ENCODE results near the gene GP9.

The GP9 gene

GRCh38 chr3:129028866-129029265 lies 31.7 kb upstream of the GP9 start:
- DNase-seq (ENCODE audit: low read depth), result no peak

DNA sequence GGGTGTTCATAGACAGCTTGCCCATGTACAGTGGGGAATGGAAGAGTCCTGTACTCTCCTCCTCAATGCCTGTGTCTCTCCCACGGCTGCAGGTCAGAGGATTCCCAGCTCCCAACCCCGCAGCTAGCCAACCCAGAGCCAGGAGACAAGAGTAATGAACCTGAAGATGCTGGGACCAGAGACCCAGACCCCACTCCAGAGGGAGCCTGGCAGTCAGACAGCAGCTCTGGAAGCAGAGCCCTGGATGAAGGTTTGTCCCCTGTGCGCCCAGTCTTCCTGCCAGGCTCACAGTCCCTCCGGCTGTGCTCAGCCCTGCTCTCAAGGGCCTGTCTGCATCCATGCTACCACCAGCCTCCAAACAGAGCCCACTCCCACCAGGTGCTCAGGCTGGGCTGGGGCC lies 30.0 kb upstream of the GP9 start:
- DNase-seq (ENCODE audit: low read depth), result no peak

DNA sequence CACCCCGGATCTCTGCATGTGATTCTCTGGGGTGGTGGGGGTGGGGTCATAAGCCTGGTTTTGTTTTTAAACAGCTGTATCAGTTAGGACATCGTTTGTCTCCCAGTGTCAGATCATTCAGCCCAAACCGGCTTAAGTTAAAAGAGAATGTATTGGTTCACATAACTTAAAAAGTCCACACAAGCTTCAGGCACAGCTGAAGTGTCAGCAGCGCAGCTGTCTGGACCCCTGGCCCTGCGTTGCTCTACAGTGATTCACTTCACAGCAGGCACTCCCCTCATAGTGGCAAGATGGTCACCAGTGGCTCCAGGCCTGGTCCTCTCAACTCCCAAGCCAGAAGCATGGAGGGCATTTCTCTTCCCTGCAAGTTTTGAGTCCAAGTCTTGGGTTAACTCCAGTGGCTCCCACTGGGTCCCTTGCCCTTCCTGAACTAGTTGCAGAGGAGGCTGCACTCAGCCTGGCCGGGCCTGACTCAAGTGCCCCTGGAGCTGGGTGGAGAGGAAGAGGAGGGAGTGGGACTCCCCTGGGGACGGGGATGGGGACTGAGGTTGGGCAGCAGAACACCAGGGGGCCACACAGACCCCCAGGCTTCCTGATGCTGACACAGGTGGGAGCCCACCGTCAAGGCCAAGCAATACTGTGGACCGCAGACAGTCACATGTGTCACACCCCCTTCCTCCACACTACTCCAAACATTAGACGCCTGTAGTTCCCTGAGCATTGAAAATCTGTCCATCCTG lies 28.9 kb upstream of the GP9 start:
- no peak for DNase-seq (ENCODE audit: low read depth)

- DNase-seq (ENCODE audit: low read depth), result no peak
These were observed 27.9 kb upstream of the GP9 start for GRCh38 chr3:129032716-129033115.

DNA sequence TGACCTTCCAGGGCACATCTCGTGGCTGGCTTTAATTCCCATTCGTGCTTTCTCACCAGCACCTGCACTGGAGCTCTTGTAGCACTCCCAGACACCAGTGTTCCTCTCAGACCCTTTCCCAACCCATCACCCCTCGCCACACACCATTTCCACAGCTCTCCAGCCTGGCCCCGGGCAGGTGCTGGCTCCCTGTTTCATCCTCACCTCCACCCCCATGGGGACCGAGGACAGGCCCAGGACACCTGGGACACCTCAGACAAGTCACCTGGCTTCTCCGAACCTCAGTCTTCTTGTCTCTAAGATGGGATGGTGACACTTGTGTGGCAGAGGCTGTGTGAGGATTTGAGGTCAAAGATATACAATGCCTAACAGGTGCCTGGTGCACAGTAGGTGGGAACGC lies 27.4 kb upstream of the GP9 start:
- DNase-seq (ENCODE audit: low read depth), result no peak

GRCh38 chr3:129033633-129034321 lies 26.8 kb upstream of the GP9 start:
- DNase-seq (ENCODE audit: low read depth), result no peak

DNA sequence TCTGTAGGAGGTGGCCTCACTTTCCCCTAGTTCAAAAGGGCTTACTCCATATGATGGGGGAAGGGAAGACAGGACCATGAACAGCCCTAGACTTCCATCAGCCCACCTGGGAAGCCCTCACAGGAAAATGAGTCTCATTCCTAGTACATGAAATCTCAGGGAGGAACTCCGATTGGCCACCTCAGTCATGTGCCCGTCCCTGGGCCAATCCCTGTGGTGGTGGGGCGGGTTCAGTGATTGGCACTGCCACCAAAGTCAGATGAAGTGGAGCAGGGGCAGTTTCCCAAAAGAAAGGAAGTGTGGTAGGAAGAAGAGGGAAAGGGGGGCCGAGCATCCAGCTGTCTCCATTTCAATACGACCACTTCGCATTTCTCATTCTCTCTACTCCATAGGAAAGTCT lies 25.9 kb upstream of the GP9 start:
- no peak for DNase-seq (ENCODE audit: low read depth)

- no peak for DNase-seq (ENCODE audit: low read depth)
These were observed 25.0 kb upstream of the GP9 start for GRCh38 chr3:129035360-129036221.

DNA sequence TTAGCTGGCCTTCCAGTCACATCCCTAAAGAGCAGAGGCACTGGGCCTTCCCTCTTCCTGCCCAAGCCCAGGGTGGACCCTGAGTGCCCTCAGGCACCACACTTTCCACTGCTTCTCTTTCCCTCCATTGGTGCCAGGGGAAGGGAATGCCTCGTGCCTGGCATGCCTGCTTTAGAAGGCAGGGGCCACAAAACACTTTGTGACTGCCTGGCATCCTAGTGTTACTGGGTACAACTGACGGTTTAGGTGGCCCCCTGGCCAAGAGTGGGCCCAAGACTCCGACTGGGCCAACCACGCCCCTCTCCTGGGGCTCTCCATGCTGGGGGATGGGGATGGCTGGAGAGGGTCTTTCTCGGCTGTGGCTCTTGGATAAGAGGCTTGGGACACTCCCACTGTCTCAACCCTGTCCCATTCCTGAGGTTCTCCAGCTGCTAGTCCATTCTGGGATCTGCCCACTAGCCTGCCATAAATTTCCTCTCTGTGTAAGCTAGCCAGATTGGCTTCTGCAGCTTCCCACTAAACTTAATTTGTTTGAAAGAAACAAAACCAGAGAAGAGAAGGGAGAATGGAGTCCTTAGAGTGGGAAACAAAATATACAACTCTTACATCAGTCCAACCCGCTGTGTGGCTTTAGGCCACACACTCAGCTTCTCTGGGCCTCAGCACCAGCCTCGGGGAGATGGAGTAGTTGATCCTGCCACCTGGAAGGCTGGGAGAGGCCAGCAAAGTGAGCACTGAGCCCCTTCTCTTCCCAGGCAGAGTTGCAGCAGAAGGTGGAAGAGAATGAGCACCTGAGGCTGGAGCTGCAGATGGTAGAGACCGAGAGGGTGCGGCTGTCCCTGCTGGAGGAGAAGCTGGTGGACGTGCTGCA lies 24.1 kb upstream of the GP9 start:
- DNase-seq (ENCODE audit: low read depth), result no peak

DNA sequence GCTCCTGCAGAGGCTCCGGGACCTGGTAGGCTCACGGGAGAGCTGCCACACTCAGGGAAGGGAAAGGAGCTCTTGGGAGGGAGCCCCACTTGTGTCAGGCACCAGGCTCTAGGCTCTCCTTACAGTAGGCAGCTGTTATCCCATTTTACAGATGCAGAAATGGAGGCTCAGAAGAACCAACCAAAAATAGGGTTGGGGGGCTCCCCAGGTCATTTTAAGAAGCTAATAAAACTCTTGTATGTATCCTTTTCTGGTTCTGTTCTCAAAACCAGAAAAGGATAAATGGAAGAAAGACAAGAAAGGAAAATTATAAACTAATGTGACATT lies 23.5 kb upstream of the GP9 start:
- no peak for DNase-seq (ENCODE audit: low read depth)

- no peak for DNase-seq (ENCODE audit: low read depth)
These were observed 22.3 kb upstream of the GP9 start for GRCh38 chr3:129038121-129038855.

DNA sequence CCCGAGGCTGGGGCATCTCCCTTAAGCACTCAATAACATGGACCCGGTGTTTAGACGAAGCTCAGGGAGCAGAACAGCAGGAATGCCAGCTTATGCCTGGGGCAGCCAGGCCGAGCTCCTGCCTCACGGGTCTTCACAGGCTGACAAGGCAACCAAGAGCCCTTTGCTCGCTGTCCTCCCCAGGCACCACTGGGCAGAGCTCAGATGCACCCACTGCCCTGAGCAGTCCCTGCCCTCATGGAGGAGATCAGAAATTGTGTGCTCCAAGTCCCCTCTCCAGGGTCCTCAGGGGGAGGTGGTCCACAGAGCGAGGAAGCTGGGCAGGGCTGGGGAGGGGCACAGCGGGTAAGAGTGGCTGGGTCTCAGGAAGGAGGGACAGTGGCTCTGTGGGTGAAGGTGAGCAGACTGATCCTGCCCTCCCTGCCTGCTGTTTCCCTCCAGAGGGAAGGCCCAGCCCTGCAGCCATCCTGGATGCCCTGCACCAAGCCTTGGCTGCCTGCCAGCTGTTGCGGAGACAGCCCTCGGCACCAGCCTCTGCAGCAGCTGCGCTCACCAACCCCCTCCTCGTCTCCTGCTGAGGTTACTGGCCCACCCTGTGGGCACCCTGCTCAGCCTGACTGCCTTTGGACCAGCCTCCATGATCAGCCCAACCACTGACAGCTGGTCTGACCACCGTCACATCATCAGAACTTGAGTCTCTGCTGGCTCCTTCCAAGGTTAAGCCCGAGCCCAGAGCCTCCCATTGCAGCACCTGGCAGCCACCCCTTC lies 21.1 kb upstream of the GP9 start:
- DNase-seq (ENCODE audit: low read depth), result no peak

DNA sequence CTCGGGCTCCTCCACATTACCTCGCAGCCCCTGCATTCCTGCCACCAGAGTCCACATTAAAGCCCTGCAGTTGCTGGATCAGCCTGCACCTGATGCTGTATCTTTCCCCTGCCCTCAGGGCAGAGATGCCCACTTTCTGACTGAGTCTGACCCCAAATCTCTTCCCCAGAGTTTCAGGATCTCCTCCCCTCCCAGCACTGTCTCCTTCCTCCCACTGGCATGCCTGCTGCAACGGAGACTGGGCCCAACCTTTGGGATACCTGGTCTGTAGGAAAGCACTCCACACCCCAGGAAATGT lies 20.6 kb upstream of the GP9 start:
- DNase-seq (ENCODE audit: low read depth), result no peak

DNA sequence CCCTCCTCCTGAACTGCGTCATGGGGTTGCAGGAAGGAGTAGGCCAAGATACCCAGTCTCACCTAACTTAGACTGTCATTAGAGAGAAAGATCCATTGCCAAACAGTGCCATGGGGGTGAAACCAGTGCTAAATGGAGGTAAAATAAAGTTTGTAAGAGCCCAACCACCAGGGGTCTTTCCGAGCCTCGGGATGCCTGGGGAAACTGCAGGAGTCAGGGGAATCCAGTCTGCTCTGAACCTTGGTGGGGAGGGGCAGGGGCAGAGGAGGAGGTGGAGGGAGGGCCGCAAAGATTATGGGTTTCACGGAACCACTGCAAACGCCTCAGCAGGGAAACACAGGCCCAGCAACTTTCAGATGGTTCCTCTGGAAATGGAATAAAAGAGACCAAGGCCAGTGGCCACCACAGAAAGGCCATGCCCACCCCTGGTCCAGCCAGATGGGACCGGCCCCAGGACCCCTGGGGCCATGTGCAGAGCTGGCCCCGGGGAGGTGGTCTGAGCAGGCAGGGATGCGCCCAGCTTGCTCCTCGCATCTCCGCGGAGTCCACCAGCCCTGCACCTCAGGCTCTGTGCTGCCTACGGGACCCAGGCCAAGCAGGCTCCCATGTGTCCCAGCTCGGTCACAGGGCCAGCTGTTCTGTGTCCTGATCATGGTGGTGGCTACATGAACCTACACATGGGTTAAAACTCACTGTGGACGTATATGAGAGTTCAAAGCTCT lies 19.8 kb upstream of the GP9 start:
- DNase-seq (ENCODE audit: low read depth), result no peak

DNA sequence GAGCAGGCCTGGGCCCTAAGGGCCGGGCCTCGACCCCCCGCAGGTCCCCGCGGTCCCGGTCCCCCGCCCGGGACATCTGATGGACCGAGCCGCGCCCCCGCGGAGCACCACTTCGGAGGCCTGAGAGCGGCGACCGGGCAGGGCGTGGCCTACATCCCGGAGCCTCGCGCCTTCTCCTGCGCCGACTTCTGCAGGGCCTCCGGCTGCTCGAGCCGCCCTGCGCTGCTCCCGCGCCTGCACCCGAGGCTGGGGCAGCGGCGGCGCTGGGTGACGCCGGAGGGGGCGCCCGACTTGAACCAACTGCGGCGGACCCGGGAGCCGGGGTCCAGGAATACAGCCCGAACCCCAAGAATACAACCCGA lies 14.9 kb upstream of the GP9 start:
- no peak for DNase-seq (ENCODE audit: low read depth)

DNA sequence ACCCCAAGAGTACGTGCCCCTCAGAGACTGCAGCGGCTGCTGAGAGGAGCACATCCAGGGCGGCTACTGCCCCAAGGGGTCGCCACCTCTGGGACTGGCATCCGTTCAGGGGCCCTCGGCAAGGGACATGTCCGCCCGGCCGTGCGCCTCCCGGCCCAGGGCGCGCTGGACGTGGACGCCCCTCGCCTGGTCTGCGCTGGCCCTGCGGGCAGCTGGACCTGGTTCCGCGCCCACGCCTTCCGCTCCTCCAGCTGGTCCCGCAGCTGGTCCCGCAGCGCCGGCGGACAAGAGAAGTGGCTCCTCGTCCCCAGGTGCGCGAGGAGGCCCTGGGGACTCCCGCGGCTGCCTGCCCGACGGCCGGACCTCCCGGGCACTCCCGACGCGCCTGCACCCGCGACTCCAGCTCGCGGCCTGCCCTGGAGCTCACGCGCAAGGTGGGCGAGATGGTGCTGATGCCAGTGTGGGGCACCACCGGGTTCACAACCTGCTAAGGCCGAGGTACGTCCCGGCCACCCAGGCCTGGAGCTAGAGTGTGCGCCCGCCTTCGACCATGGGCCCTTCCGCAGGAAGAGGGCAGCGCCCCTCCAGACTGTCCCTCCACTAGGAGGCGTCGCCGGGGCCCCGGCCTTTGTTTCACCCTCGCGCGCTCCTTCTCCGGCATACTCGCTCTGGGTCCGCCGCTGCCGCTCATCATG lies 14.4 kb upstream of the GP9 start:
- DNase-seq (ENCODE audit: low read depth), result no peak

DNA sequence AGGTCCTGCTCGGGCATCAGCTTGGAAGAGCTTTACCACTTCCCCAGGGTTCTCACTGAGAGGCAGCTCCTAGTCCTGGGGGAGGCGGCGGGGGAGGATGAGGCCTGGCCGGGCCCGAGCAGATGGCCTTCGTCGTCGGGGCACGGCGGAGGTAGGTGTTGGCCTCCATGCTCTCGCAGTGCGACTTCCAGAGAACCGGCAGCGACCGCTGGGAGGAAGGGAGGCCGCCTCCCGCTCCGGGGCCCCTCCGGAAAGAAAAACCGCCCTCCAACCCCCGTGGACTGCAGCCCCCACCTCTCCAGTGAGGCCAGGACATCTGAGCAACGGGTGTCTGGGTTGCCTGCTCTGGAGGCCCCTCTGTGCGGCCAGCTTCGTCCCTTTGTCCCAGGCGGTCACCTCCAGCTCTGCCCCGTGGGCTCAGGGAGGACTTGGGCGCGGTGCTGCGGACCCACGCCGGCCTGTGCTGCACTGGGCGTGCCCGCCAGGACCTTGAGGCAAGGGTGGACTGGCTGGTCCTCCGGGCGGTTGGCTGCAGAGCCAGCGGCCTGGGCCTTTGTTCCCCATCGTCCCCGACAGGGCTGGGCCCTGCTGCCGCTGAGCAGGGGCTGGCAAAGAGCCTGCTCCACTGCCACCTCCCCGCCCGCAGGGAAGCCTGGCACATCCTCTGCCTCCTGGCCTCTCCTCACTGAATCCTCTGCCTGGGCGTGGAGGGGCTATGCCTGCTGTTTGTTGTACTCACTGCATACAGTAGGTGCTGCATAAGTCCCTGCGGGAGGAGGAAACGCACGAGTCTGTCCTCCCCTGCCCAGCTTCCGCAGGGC lies 13.6 kb upstream of the GP9 start:
- DNase-seq (ENCODE audit: low read depth), result no peak

DNA sequence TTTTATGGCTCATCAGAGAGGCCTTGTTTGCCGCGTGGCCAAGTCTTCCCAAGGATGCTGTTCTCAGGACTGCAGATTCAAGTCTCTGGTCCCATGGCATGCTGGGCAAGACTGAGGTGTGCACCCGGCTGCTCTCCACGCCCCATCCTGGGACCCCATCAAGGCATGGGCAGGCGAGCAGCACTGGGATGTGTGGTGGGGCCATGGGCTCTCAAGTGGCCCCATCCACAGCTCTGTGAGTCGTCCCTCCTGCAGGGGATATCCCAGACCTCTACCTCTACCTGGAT lies 13.1 kb upstream of the GP9 start:
- DNase-seq (ENCODE audit: low read depth), result no peak

Data from T follicular helper cell (primary cell).